Stimulated activated naive B cell treated with anti-CD40 and anti-IgM and Interleukin-4, amounts not matched to agents 10 μg/mL and 1 μg/mL and 100 μg/mL, for 72 hours (primary cell): ENCODE data around the gene TBL1X.
"Not testable (repeated sequence)": the region's sequence is repeated elsewhere in the genome, so short reads cannot be mapped to it uniquely, and the experiment has no call there.

ENCODE experiments used
- ATAC-seq, 2 donors: fragments of 150-1000 bp; cut with Tn5 transposase; replicated peaks; 2 replicates each; pipeline ENCODE4 v1.10.0; 2021; ENCODE audit warnings: moderate library complexity in 1 of 2
- DNase-seq: peaks from one replicate; pipeline ENCODE4 v3.0.0; 2021
- H3K27ac Mint-ChIP-seq: one replicate; pipeline ENCODE4 v1.8.0; 2022; ENCODE audit warnings: mild to moderate bottlenecking, mixed read lengths
- H3K27me3 Mint-ChIP-seq, 2 donors: one replicate each; pipeline ENCODE4 v1.8.0; 2022; ENCODE audit warnings: mixed read lengths in 2 of 2
- H3K36me3 Mint-ChIP-seq, 2 donors: one replicate each; pipeline ENCODE4 v1.8.0; 2022; ENCODE audit warnings: mixed read lengths in 2 of 2, mild to moderate bottlenecking in 1 of 2
- H3K4me1 Mint-ChIP-seq, 2 donors: one replicate each; pipeline ENCODE4 v1.8.0; 2022; ENCODE audit warnings: mixed read lengths in 2 of 2, mild to moderate bottlenecking in 1 of 2
- H3K4me3 Mint-ChIP-seq, 2 donors: one replicate each; pipeline ENCODE4 v1.8.0; 2022; ENCODE audit warnings: mild to moderate bottlenecking in 2 of 2, mixed read lengths in 2 of 2, moderate library complexity in 1 of 2
- H3K9me3 Mint-ChIP-seq, 2 donors: one replicate each; pipeline ENCODE4 v1.8.0; 2022; ENCODE audit warnings: mixed read lengths in 2 of 2, mild to moderate bottlenecking in 1 of 2

TBL1X gene

GRCh38 chrX:9467751-9468150 lies 2.9 kb downstream of the TBL1X start:
- DNase-seq, result no peak
- Mint-ChIP-seq H3K36me3 (peaks cover 10 to 13% of the 10 kb centered on the region in 2 donors), H3K4me3 (no peak overlapping the region), H3K9me3 (no peaks in the 10 kb centered on the region), H3K27me3 (peaks cover 0 to 16% of the 10 kb centered on the region in 2 donors), H3K4me1 (peaks cover 17 to 34% of the 10 kb centered on the region in 2 donors), H3K27ac (no peak overlapping the region)
- no peak for ATAC-seq

GRCh38 chrX:9471571-9471985 lies 6.7 kb downstream of the TBL1X start:
- no peaks in the 10 kb centered on the region for H3K9me3 Mint-ChIP-seq
- no peak for DNase-seq
- H3K4me1 Mint-ChIP-seq, result peaks cover 14 to 30% of the 10 kb centered on the region in 2 donors
- H3K4me3 Mint-ChIP-seq, result no peak overlapping the region
- no peak overlapping the region for H3K27ac Mint-ChIP-seq
- peaks cover 13 to 14% of the 10 kb centered on the region in 2 donors for H3K36me3 Mint-ChIP-seq
- no peak for ATAC-seq
- H3K27me3 Mint-ChIP-seq, result peaks cover 0 to 10% of the 10 kb centered on the region in 2 donors

GRCh38 chrX:9473708-9474107 lies 8.8 kb downstream of the TBL1X start:
- H3K27ac Mint-ChIP-seq, result no peak overlapping the region
- DNase-seq (no peak), ATAC-seq (no peak)
- H3K4me3 Mint-ChIP-seq, result no peak overlapping the region
- peaks cover 9% of the 10 kb centered on the region in 2 donors for H3K36me3 Mint-ChIP-seq
- H3K4me1 Mint-ChIP-seq, result peaks cover 13 to 23% of the 10 kb centered on the region in 2 donors
- H3K27me3 Mint-ChIP-seq, result peaks cover 0 to 4% of the 10 kb centered on the region in 2 donors
- no peaks in the 10 kb centered on the region for H3K9me3 Mint-ChIP-seq

GRCh38 chrX:9475417-9475816 lies 10.6 kb downstream of the TBL1X start:
- Mint-ChIP-seq H3K4me1 (peaks cover 13 to 23% of the 10 kb centered on the region in 2 donors), H3K36me3 (peaks cover 11 to 13% of the 10 kb centered on the region in 2 donors), H3K27ac (peak overlapping the region; percentile 87)
- ATAC-seq, H3K4me3 Mint-ChIP-seq, H3K27me3 Mint-ChIP-seq, H3K9me3 Mint-ChIP-seq, DNase-seq: not testable (repeated sequence)

- Mint-ChIP-seq H3K27me3 (no peaks in the 10 kb centered on the region), H3K4me1 (peaks cover 13 to 22% of the 10 kb centered on the region in 2 donors), H3K27ac (no peak overlapping the region), H3K9me3 (no peaks in the 10 kb centered on the region), H3K4me3 (no peak overlapping the region), H3K36me3 (peaks cover 10 to 15% of the 10 kb centered on the region in 2 donors)
- DNase-seq, result no peak
- peak; percentile 66 to 77 for ATAC-seq
Observed at GRCh38 chrX:9475984-9476383, 11.1 kb downstream of the TBL1X start.

GRCh38 chrX:9476810-9477575 lies 12.1 kb downstream of the TBL1X start:
- ATAC-seq (no peak), DNase-seq (no peak)
- no peak overlapping the region for H3K27ac Mint-ChIP-seq
- H3K27me3 Mint-ChIP-seq, result no peaks in the 10 kb centered on the region
- H3K4me1 Mint-ChIP-seq, result peaks cover 13 to 23% of the 10 kb centered on the region in 2 donors
- H3K9me3 Mint-ChIP-seq, result no peaks in the 10 kb centered on the region
- H3K4me3 Mint-ChIP-seq, result no peak overlapping the region
- peaks cover 8 to 19% of the 10 kb centered on the region in 2 donors for H3K36me3 Mint-ChIP-seq

GRCh38 chrX:9482408-9482807 lies 17.6 kb downstream of the TBL1X start:
- DNase-seq (no peak), ATAC-seq (peak; percentile 46 to 55)
- H3K9me3 Mint-ChIP-seq, result no peaks in the 10 kb centered on the region
- H3K36me3 Mint-ChIP-seq, result peaks cover 11 to 23% of the 10 kb centered on the region in 2 donors
- no peak overlapping the region for H3K4me3 Mint-ChIP-seq
- H3K27me3 Mint-ChIP-seq, result no peaks in the 10 kb centered on the region
- H3K27ac Mint-ChIP-seq, result no peak overlapping the region
- peaks cover 16 to 43% of the 10 kb centered on the region in 2 donors for H3K4me1 Mint-ChIP-seq

- peak overlapping the region; percentile 56 for H3K27ac Mint-ChIP-seq
- DNase-seq (no peak), ATAC-seq (peak in 1 of 2 donors; percentile 58)
- no peaks in the 10 kb centered on the region for H3K27me3 Mint-ChIP-seq
- peaks cover 10 to 23% of the 10 kb centered on the region in 2 donors for H3K36me3 Mint-ChIP-seq
- H3K4me1 Mint-ChIP-seq, result peaks cover 20 to 48% of the 10 kb centered on the region in 2 donors
- no peak overlapping the region for H3K4me3 Mint-ChIP-seq
- no peaks in the 10 kb centered on the region for H3K9me3 Mint-ChIP-seq
Observed at GRCh38 chrX:9482837-9483236, 18.0 kb downstream of the TBL1X start.

- H3K27me3 Mint-ChIP-seq, result no peaks in the 10 kb centered on the region
- H3K36me3 Mint-ChIP-seq, result peaks cover 9 to 23% of the 10 kb centered on the region in 2 donors
- DNase-seq, result no peak
- H3K9me3 Mint-ChIP-seq, result no peaks in the 10 kb centered on the region
- peaks cover 21 to 48% of the 10 kb centered on the region in 2 donors for H3K4me1 Mint-ChIP-seq
- no peak overlapping the region for H3K4me3 Mint-ChIP-seq
- no peak overlapping the region for H3K27ac Mint-ChIP-seq
- no peak for ATAC-seq
Observed at GRCh38 chrX:9483376-9483775, 18.5 kb downstream of the TBL1X start.

GRCh38 chrX:9486786-9487387 lies 22.0 kb downstream of the TBL1X start:
- Mint-ChIP-seq H3K4me1 (peaks cover 23 to 56% of the 10 kb centered on the region in 2 donors), H3K27me3 (no peaks in the 10 kb centered on the region), H3K4me3 (no peak overlapping the region), H3K36me3 (peaks cover 3 to 9% of the 10 kb centered on the region in 2 donors), H3K27ac (no peak overlapping the region), H3K9me3 (peaks cover 0 to 1% of the 10 kb centered on the region in 2 donors)
- DNase-seq, result no peak
- no peak for ATAC-seq

GRCh38 chrX:9488586-9488985 lies 23.7 kb downstream of the TBL1X start:
- H3K27ac Mint-ChIP-seq, result no peak overlapping the region
- DNase-seq (no peak), ATAC-seq (no peak)
- peaks cover 16 to 49% of the 10 kb centered on the region in 2 donors for H3K4me1 Mint-ChIP-seq
- peaks cover 0 to 2% of the 10 kb centered on the region in 2 donors for H3K36me3 Mint-ChIP-seq
- H3K9me3 Mint-ChIP-seq, result peaks cover 0 to 1% of the 10 kb centered on the region in 2 donors
- H3K27me3 Mint-ChIP-seq, result no peaks in the 10 kb centered on the region
- no peak overlapping the region for H3K4me3 Mint-ChIP-seq

GRCh38 chrX:9489234-9489633 lies 24.4 kb downstream of the TBL1X start:
- no peaks in the 10 kb centered on the region for H3K27me3 Mint-ChIP-seq
- H3K36me3 Mint-ChIP-seq, result peaks cover 0 to 2% of the 10 kb centered on the region in 2 donors
- peaks cover 0 to 1% of the 10 kb centered on the region in 2 donors for H3K9me3 Mint-ChIP-seq
- H3K27ac Mint-ChIP-seq, result no peak overlapping the region
- no peak overlapping the region for H3K4me3 Mint-ChIP-seq
- H3K4me1 Mint-ChIP-seq, result peaks cover 16 to 46% of the 10 kb centered on the region in 2 donors
- DNase-seq (no peak), ATAC-seq (no peak)

GRCh38 chrX:9492901-9493300 lies 28.0 kb downstream of the TBL1X start:
- Mint-ChIP-seq H3K4me3 (no peak overlapping the region), H3K27me3 (no peaks in the 10 kb centered on the region)

GRCh38 chrX:9493936-9494335 lies 29.1 kb downstream of the TBL1X start:
- H3K27ac Mint-ChIP-seq, result no peak overlapping the region
- peaks cover 0 to 1% of the 10 kb centered on the region in 2 donors for H3K9me3 Mint-ChIP-seq
- H3K4me3 Mint-ChIP-seq, result no peak overlapping the region
- peaks cover 6 to 7% of the 10 kb centered on the region in 2 donors for H3K36me3 Mint-ChIP-seq
- no peaks in the 10 kb centered on the region for H3K27me3 Mint-ChIP-seq
- peaks cover 12 to 41% of the 10 kb centered on the region in 2 donors for H3K4me1 Mint-ChIP-seq
- DNase-seq, result no peak
- ATAC-seq, result no peak

More at GRCh38 chrX:9492901-9493300, 28.0 kb downstream of the TBL1X start:
- H3K27ac Mint-ChIP-seq, result no peak overlapping the region
- DNase-seq, result no peak
- peaks cover 6 to 7% of the 10 kb centered on the region in 2 donors for H3K36me3 Mint-ChIP-seq
- H3K9me3 Mint-ChIP-seq, result peaks cover 0 to 1% of the 10 kb centered on the region in 2 donors
- H3K4me1 Mint-ChIP-seq, result peaks cover 12 to 37% of the 10 kb centered on the region in 2 donors
- ATAC-seq, result no peak

GRCh38 chrX:9494771-9495170 lies 29.9 kb downstream of the TBL1X start:
- Mint-ChIP-seq H3K27ac (no peak overlapping the region), H3K4me1 (peaks cover 16 to 40% of the 10 kb centered on the region in 2 donors), H3K27me3 (no peaks in the 10 kb centered on the region), H3K36me3 (peaks cover 7 to 10% of the 10 kb centered on the region in 2 donors), H3K4me3 (no peak overlapping the region), H3K9me3 (no peaks in the 10 kb centered on the region)
- DNase-seq, result no peak
- no peak for ATAC-seq
